Esophagus (tissue), 2 donors: ENCODE data around the gene IFNA7. TPM values are rescaled to one million over a fixed set of nuclear protein-coding genes. Genes with fewer than 3 reads are reported as not detected.
"Not testable (repeated sequence)": the region's sequence is repeated elsewhere in the genome, so short reads cannot be mapped to it uniquely, and the experiment has no call there.

Experiments
- H3K27ac ChIP-seq, 2 donors: one replicate each; pipeline ENCODE4 v1.5.1; 2013; ENCODE audit warnings: low read depth in 2 of 2, mild to moderate bottlenecking in 2 of 2, inconsistent platforms in 1 of 2, low read length in 1 of 2, moderate library complexity in 1 of 2
- H3K27me3 ChIP-seq, 2 donors: one replicate each; pipeline ENCODE4 v1.6.1; 2013; ENCODE audit warnings: low read length in 2 of 2, control low read depth in 1 of 2, mild to moderate bottlenecking in 1 of 2; ENCODE audit not compliant: insufficient read depth in 2 of 2, control insufficient read depth in 1 of 2
- H3K36me3 ChIP-seq, 2 donors: one replicate each; pipeline ENCODE4 v1.6.1; 2013; ENCODE audit warnings: low read length in 1 of 2; ENCODE audit not compliant: control insufficient read depth in 2 of 2, insufficient read depth in 2 of 2
- H3K4me1 ChIP-seq, 2 donors: one replicate each; pipeline ENCODE4 v1.6.1; 2013; ENCODE audit warnings: low read length in 1 of 2; ENCODE audit not compliant: control insufficient read depth in 2 of 2, insufficient read depth in 2 of 2
- H3K4me3 ChIP-seq, 2 donors: one replicate each; pipeline ENCODE4 v1.5.1; 2013; ENCODE audit warnings: low read length in 2 of 2, mild to moderate bottlenecking in 2 of 2, low read depth in 1 of 2, moderate library complexity in 1 of 2
- H3K9me3 ChIP-seq, 2 donors: one replicate each; pipeline ENCODE4 v1.6.1; 2013; ENCODE audit warnings: mild to moderate bottlenecking in 2 of 2, low read depth in 1 of 2, low read length in 1 of 2, moderate library complexity in 1 of 2; ENCODE audit not compliant: control insufficient read depth in 2 of 2, insufficient read depth in 1 of 2
- WGBS, 2 donors: extraction: QIAGEN DNeasy Blood & Tissue Kit; methylation state at CpG; one replicate each; pipeline ENCODE4 v1.1.7; 2013; 5-methylcytosine and 5-hydroxymethylcytosine counted together
- polyA plus RNA-seq, 2 donors: library from polyadenylated mRNA; stranded (reverse); fragments of 200-250 nt; gene quantifications; one replicate each; pipeline ENCODE4 v1.2.3, GENCODE V29; 2013
- donor health status: healthy with polysubstance abuse.
- donor health status: Bipolar disorder and iron deficiency.

IFNA7 gene
- polyA plus RNA-seq, 2 donors: not detected

DNA sequence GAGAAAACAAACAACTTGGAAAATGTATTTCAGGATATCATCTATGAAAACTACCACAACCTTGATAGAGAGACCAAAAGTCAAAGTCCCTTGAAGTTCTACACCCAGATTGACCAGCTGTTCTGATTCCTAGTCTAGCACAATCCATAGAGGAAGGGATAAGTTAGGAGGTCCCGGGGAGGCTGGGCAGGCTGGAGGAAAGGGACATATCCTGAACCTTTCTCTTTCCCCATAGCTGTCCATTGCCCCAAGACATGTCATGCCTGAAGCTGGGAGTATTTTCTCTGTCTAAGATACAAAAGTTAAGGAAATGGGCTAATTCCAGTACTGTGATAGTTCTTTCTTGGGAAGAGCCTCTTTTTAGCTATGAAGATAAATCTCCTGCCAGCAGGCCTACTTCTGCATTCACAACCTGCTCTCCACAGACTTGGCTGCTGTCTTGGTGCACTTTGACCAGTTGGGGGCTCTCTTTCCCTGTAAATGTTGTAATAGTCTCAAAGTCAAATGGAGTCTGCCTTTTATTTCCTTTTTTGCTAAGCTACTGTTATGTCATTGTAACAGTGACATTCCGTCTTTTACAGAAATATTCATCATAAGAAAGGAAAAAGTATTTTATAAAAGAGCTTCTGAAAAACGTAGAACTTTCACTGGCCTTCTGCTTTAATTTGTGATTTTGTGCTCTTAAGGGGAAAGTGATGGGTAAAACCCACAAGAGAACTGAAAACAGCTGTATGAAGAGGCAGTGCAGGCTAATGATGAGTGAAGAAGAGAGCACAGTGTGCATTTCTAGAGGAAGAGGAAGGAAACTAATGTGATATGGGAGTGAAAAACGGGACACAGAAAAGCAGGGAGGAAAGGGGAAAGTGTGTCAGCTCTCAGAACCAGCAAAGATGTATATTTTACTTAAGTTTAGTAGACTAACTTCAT lies 18.9 kb downstream of the IFNA7 start:
- H3K9me3 ChIP-seq, H3K27me3 ChIP-seq, H3K27ac ChIP-seq, H3K4me1 ChIP-seq, H3K4me3 ChIP-seq, H3K36me3 ChIP-seq: not testable (repeated sequence)
- WGBS, 2 donors: 43 to 49% methylated on average over 4 of the region's 4 CpGs

DNA sequence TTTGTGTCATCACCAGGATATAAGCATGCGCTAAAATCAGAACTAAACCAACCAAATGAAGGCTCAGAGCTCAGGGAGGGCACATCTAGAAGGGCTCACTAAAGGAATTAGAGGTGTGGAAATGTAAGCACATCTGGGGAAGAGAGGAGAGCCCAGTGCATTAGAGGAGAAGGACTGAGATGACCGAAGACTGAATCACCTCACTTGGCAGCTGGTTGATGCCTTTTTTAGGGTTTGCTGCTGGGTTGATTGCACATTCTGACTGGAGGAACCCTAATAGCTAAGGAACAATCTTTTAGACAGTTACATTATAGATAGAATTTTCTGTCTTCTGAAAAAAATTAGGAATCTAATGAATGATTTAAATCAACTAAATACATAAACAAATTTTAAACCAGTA lies 27.3 kb downstream of the IFNA7 start:
- Histone ChIP-seq H3K27me3 (no peaks in the 10 kb centered on the region), H3K36me3 (no peaks in the 10 kb centered on the region), H3K27ac (no peak overlapping the region), H3K4me1 (no peaks in the 10 kb centered on the region), H3K9me3 (no peaks in the 10 kb centered on the region), H3K4me3 (no peak overlapping the region)
- 82 to 90% methylated on average over 2 of the region's 2 CpGs for WGBS, 2 donors

DNA sequence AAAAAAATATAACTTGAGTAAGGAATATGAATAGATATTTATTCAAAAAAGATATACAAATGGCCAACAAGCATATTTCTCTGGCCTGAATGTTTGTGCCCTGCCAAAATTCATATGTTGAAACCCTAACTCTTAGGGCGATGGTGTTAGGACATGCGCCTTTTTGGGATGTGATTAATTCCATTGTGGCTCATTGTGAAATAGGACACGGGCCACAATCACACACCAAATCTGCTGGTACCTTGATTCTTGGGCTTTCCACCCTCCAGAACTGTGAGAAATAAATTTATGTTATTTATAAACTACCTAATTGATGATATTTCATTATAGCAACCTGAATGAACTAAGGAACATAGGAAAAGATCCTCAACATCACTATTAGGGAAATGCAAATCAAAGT lies 29.8 kb downstream of the IFNA7 start:
- Histone ChIP-seq H3K27ac (no peak overlapping the region), H3K9me3 (no peaks in the 10 kb centered on the region)
- WGBS, 2 donors: 84 to 85% methylated on average over 3 of the region's 3 CpGs

DNA sequence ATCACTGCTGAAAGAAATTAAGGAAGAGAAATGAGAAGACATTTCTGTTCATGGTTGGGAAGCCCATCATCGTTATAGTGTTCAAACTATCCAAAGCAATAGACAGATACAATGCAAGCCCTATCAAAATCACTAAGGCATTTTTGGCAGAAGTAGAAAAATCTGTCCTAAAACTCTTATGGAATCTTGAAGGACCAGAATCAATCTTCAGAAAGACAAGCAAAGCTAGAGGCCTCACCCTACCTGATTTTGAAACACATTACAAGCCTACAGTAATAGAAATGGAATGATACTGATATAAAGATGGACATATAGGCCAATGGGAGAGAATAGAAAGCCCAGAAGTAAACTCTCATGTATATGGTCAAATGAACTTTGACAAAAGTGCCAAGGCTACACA lies 30.7 kb downstream of the IFNA7 start:
- Histone ChIP-seq H3K9me3 (no peaks in the 10 kb centered on the region), H3K27me3 (no peaks in the 10 kb centered on the region), H3K4me3 (no peak overlapping the region), H3K4me1 (no peaks in the 10 kb centered on the region), H3K27ac (no peak overlapping the region), H3K36me3 (no peaks in the 10 kb centered on the region)
- 76 to 85% methylated on average over 1 of the region's 1 CpG for WGBS, 2 donors

More for the DNA sequence above, 29.8 kb downstream of the IFNA7 start:
- no peak overlapping the region for H3K4me3 ChIP-seq
- H3K27me3 ChIP-seq: no peaks in the 10 kb centered on the region
- no peaks in the 10 kb centered on the region for H3K36me3 ChIP-seq
- H3K4me1 ChIP-seq: no peaks in the 10 kb centered on the region

DNA sequence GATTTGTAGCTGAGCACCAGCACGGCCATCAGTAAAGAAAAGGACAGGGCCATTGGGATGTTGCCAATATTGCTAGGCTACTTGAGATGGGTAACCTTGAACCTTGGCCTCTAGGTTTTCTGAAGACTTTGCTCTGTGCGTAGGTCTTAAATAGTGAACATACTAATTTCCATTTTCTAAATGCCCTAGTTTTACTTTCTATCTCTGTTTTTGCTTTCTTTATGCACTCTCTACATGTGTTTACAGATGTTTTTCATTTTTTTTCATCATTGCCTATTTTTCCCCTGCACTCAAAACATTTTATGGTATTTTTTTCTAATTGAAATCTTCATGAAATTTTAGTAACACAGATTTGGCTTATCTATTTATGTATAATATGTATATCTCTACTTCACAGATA lies 35.4 kb downstream of the IFNA7 start, which contains the start of gene IFNA21:
Gene IFNA21, minus strand, starts transcription at position 101 of the 400 bp plus-strand sequence. Its CDS starts 48 bp downstream, at position 53.
- not testable (repeated sequence) for H3K4me1 ChIP-seq, H3K27ac ChIP-seq, H3K27me3 ChIP-seq, H3K4me3 ChIP-seq, H3K36me3 ChIP-seq, H3K9me3 ChIP-seq
- 73 to 88% methylated on average over 2 of the region's 2 CpGs for WGBS, 2 donors

DNA sequence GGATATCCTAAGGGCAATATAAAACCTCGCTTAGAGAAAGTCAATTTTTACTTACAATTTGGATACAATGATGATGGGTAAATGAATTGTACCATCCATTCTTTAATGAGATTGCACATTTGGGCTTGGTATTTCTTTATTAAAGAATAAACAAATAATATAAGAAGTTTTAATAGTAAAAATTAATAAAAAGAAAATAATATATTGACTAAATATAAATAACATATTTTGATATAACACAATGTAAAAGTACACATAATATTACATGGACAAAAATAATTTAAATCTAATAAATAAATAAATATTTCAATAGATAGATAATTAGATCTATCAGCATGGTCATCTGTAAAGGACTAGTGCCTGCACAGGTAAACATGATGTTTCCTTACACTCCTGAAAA lies 36.5 kb downstream of the IFNA7 start:
- Histone ChIP-seq H3K27me3 (no peaks in the 10 kb centered on the region), H3K9me3 (no peaks in the 10 kb centered on the region), H3K27ac (no peak overlapping the region), H3K36me3 (no peaks in the 10 kb centered on the region), H3K4me1 (no peaks in the 10 kb centered on the region), H3K4me3 (no peak overlapping the region)
- 86 to 92% methylated on average over 1 of the region's 1 CpG for WGBS, 2 donors

DNA sequence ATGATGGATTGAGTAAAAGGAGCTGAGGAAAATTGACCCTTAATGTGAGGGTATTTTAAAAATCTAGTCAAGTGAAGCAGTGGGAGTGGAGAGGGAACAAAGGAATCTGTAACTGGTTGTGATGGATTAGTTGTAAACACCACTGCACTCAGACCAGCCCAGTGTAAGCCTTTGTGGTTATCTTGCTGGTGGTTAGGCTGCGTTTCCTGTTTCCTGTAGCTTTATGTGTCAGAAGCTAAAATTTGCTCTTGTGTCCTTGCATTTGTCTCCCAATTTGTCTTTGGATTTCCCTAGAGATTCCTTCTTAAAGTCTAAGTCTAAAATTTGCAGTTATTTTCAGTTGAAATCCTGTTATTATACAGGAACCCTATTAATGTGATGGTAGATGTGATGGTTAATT lies 41.8 kb downstream of the IFNA7 start:
- Histone ChIP-seq H3K27me3 (no peaks in the 10 kb centered on the region), H3K9me3 (no peaks in the 10 kb centered on the region), H3K27ac (no peak overlapping the region), H3K4me3 (no peak overlapping the region), H3K4me1 (no peaks in the 10 kb centered on the region), H3K36me3 (no peaks in the 10 kb centered on the region)
- 5 to 9% methylated on average over 1 of the region's 1 CpG for WGBS, 2 donors

DNA sequence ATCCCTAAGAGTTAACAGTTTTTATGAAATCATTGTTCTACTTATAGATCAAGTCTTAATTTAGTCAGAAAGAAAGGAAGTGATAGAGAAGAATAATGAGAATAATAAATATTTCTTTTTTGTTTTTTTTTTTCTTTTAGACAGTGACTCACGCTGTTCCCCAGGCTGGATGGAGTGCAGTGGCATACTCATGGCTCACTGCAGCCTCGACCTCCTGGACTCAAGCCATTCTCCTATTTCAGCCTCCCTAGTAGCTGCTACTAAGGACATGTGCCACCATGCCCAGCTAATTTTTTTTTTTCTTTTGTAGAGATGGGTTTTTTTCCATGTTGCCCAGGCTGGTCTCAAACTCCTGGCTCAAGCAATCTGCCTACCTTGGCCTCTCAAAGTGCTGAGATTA lies 46.5 kb downstream of the IFNA7 start:
- Histone ChIP-seq H3K4me3 (no peak overlapping the region), H3K27ac (no peak overlapping the region), H3K36me3 (no peaks in the 10 kb centered on the region), H3K4me1 (no peaks in the 10 kb centered on the region), H3K9me3 (no peaks in the 10 kb centered on the region), H3K27me3 (no peaks in the 10 kb centered on the region)
- whole genome bisulfite sequencing, 2 donors: 47 to 61% methylated on average over 2 of the region's 2 CpGs

DNA sequence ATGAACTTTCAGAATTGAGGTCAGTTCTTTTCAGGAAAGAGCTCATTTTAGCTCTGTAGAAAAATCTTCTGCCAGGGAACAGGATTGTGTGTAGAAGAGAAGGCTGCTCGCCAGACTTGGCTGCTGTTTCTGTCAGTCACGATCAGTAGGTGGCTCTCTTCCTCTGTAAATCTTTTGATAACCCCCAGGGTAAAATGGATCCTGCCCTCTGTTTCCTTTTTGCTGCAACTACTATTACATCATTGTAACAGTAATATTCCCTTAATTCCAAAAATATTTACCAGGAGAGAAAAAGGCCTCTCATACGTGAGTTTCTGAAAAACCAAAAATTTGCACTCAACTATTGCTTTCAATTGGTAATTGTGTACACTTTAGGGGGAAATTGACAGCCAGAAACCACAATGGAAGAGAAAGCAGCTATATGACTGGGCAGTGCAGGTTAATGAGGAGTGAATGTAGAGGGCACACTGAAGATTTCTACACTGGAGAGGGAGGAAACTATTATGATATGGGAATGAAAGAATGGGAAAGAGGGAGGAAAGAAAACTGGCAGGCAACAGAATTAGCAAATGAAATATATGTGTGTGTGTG lies 47.9 kb downstream of the IFNA7 start:
- Histone ChIP-seq H3K27me3 (no peaks in the 10 kb centered on the region), H3K27ac (no peak overlapping the region), H3K4me3 (no peak overlapping the region), H3K9me3 (peaks cover 0 to 2% of the 10 kb centered on the region in 2 donors), H3K4me1 (peaks cover 0 to 2% of the 10 kb centered on the region in 2 donors), H3K36me3 (no peaks in the 10 kb centered on the region)
- WGBS, 2 donors: 11 to 12% methylated on average over 3 of the region's 3 CpGs
